Measurements from ENCODE around the gene GPR82.

The GPR82 gene

DNA sequence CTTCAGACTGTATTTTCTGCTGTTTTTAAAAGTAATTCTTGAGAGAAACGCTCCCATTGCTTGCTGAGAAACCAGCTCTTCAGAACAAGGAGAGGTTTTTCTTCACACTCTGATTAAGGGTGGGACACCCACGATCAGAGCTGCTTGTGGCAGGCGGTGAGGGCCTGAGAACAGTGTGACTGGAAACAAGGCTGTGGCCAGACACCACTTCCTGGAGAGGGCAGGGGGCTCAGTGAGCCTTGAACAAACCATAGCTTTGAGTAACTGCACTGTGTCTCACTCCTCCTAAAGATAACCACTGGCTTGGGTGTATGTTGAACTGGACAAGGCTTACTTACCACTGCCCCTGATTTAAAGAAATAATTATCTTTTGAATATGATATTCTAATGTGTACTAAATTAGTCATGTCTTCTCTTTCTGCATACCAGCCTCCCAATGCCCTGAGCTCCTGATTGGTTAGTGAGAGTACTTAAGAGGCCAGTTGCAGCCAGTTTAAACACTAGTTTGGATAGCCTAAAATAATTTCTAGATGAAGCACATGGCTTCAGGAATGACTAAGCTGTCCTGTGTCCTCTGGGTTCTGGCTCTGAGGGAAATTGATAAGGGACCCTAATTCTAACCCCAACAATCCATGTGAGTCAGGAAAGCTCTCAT, 3.7 kb upstream of the GPR82 start:
- Histone ChIP-seq H3K27ac (ENCODE audit: low read depth, low read length) (no peak overlapping the region), H3K4me3 (ENCODE audit: low read length) (no peak overlapping the region), H2BK120ac (ENCODE audit: low read depth, low read length) (no peak overlapping the region), H2BK5ac (ENCODE audit: low read length) (no peak overlapping the region), H3K23ac (ENCODE audit: low read length) (no peak overlapping the region), H3K56ac (ENCODE audit: low read length) (no peak overlapping the region), H3K4me2 (ENCODE audit: low read length) (no peak overlapping the region), H3K36me3 (ENCODE audit: control insufficient read depth, insufficient read depth, low read length) (no peaks in the 10 kb centered on the region), H2AK5ac (ENCODE audit: low read length) (no peak overlapping the region), H3K4me1 (ENCODE audit: control insufficient read depth, low read depth, low read length) (no peaks in the 10 kb centered on the region), H4K8ac (ENCODE audit: low read depth, low read length) (no peak overlapping the region), H3K4ac (ENCODE audit: low read depth, low read length) (no peak overlapping the region), H3K79me2 (ENCODE audit: control insufficient read depth, insufficient read depth, low read length) (no peaks in the 10 kb centered on the region), H3K18ac (ENCODE audit: low read length) (no peak overlapping the region), H3K79me1 (ENCODE audit: low read length) (no peaks in the 10 kb centered on the region), H2BK15ac (replicated peaks; ENCODE audit: low read depth) (no peak overlapping the region), H3K27me3 (ENCODE audit: insufficient read depth, low read length, poor library complexity) (no peaks in the 10 kb centered on the region), H4K5ac (ENCODE audit: low read length) (no peak overlapping the region), H3K9ac (ENCODE audit: low read length) (no peak overlapping the region)
- no peak for DNase-seq
- WGBS (ENCODE audit: extremely low coverage, insufficient coverage, low lambda C conversion rate), result no CpG with 5 or more reads among the region's 3 CpGs

GRCh38 chrX:41721590-41721989, 2.4 kb upstream of the GPR82 start:
- Histone ChIP-seq H3K4ac (ENCODE audit: low read depth, low read length) (no peak overlapping the region), H3K36me3 (ENCODE audit: control insufficient read depth, insufficient read depth, low read length) (no peaks in the 10 kb centered on the region), H3K27ac (ENCODE audit: low read depth, low read length) (no peak overlapping the region), H3K9ac (ENCODE audit: low read length) (no peak overlapping the region), H2BK120ac (ENCODE audit: low read depth, low read length) (no peak overlapping the region), H4K8ac (ENCODE audit: low read depth, low read length) (no peak overlapping the region), H3K56ac (ENCODE audit: low read length) (no peak overlapping the region), H2AK5ac (ENCODE audit: low read length) (no peak overlapping the region), H3K4me3 (ENCODE audit: low read length) (no peak overlapping the region), H2BK15ac (replicated peaks; ENCODE audit: low read depth) (no peak overlapping the region), H3K23ac (ENCODE audit: low read length) (no peak overlapping the region), H4K5ac (ENCODE audit: low read length) (no peak overlapping the region), H3K79me2 (ENCODE audit: control insufficient read depth, insufficient read depth, low read length) (no peaks in the 10 kb centered on the region), H3K27me3 (ENCODE audit: insufficient read depth, low read length, poor library complexity) (no peaks in the 10 kb centered on the region), H3K4me2 (ENCODE audit: low read length) (no peak overlapping the region), H3K18ac (ENCODE audit: low read length) (no peak overlapping the region), H3K79me1 (ENCODE audit: low read length) (no peaks in the 10 kb centered on the region), H2BK5ac (ENCODE audit: low read length) (no peak overlapping the region), H3K4me1 (ENCODE audit: control insufficient read depth, low read depth, low read length) (no peaks in the 10 kb centered on the region)
- DNase-seq, result no peak
- WGBS (ENCODE audit: extremely low coverage, insufficient coverage, low lambda C conversion rate), result no CpG with 5 or more reads among the region's 1 CpG

DNA sequence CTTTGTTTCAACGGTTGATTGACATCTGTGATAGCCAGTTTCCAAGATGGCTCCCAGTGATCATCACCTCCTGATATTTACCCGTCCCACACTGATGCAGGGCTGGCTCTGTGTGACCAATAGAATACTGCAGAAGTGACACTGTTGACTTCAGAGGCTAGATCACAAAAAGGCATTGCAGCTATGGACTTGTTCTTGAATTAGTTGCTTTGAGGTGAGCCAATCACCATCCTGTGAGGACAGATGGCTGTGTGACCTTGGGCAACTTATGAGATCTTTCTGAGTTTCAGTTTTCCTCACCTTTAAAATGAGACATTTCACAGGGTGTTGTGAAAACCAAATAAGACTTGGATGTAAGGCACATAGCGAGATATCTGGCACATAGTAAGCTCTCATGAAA, 1.8 kb upstream of the GPR82 start:
- no peak overlapping the region for H2BK5ac ChIP-seq (ENCODE audit: low read length)
- no peak overlapping the region for H2AK5ac ChIP-seq (ENCODE audit: low read length)
- H2BK120ac ChIP-seq (ENCODE audit: low read depth, low read length), result no peak overlapping the region
- DNase-seq, result no peak
- H3K27me3 ChIP-seq (ENCODE audit: insufficient read depth, low read length, poor library complexity), result no peaks in the 10 kb centered on the region
- H3K18ac ChIP-seq (ENCODE audit: low read length), result no peak overlapping the region
- H2BK15ac ChIP-seq (replicated peaks; ENCODE audit: low read depth), result no peak overlapping the region
- no peaks in the 10 kb centered on the region for H3K79me1 ChIP-seq (ENCODE audit: low read length)
- H3K23ac ChIP-seq (ENCODE audit: low read length), result no peak overlapping the region
- H4K5ac ChIP-seq (ENCODE audit: low read length), result no peak overlapping the region
- H3K56ac ChIP-seq (ENCODE audit: low read length), result no peak overlapping the region
- H3K4me1 ChIP-seq (ENCODE audit: control insufficient read depth, low read depth, low read length), result no peaks in the 10 kb centered on the region
- H3K36me3 ChIP-seq (ENCODE audit: control insufficient read depth, insufficient read depth, low read length), result no peaks in the 10 kb centered on the region
- no peak overlapping the region for H3K4me3 ChIP-seq (ENCODE audit: low read length)
- WGBS (ENCODE audit: extremely low coverage, insufficient coverage, low lambda C conversion rate), result no CpG with 5 or more reads among the region's 3 CpGs
- H3K79me2 ChIP-seq (ENCODE audit: control insufficient read depth, insufficient read depth, low read length), result no peaks in the 10 kb centered on the region
- H4K8ac ChIP-seq (ENCODE audit: low read depth, low read length), result no peak overlapping the region
- H3K4me2 ChIP-seq (ENCODE audit: low read length), result no peak overlapping the region
- no peak overlapping the region for H3K9ac ChIP-seq (ENCODE audit: low read length)
- no peak overlapping the region for H3K4ac ChIP-seq (ENCODE audit: low read depth, low read length)
- H3K27ac ChIP-seq (ENCODE audit: low read depth, low read length), result no peak overlapping the region

GRCh38 chrX:41722816-41723618, 964 bp upstream of the GPR82 start:
- Histone ChIP-seq H2BK120ac (ENCODE audit: low read depth, low read length) (no peak overlapping the region), H3K4me3 (ENCODE audit: low read length) (no peak overlapping the region), H3K4me1 (ENCODE audit: control insufficient read depth, low read depth, low read length) (no peaks in the 10 kb centered on the region), H3K4me2 (ENCODE audit: low read length) (no peak overlapping the region), H4K5ac (ENCODE audit: low read length) (no peak overlapping the region), H3K9ac (ENCODE audit: low read length) (no peak overlapping the region), H2AK5ac (ENCODE audit: low read length) (no peak overlapping the region), H4K8ac (ENCODE audit: low read depth, low read length) (no peak overlapping the region), H3K23ac (ENCODE audit: low read length) (no peak overlapping the region), H2BK15ac (replicated peaks; ENCODE audit: low read depth) (no peak overlapping the region), H3K36me3 (ENCODE audit: control insufficient read depth, insufficient read depth, low read length) (no peaks in the 10 kb centered on the region), H3K79me1 (ENCODE audit: low read length) (no peaks in the 10 kb centered on the region), H3K79me2 (ENCODE audit: control insufficient read depth, insufficient read depth, low read length) (no peaks in the 10 kb centered on the region), H3K27ac (ENCODE audit: low read depth, low read length) (no peak overlapping the region), H2BK5ac (ENCODE audit: low read length) (no peak overlapping the region), H3K56ac (ENCODE audit: low read length) (no peak overlapping the region), H3K27me3 (ENCODE audit: insufficient read depth, low read length, poor library complexity) (no peaks in the 10 kb centered on the region), H3K4ac (ENCODE audit: low read depth, low read length) (no peak overlapping the region), H3K18ac (ENCODE audit: low read length) (no peak overlapping the region)
- WGBS (ENCODE audit: extremely low coverage, insufficient coverage, low lambda C conversion rate), result no CpG with 5 or more reads among the region's 3 CpGs
- no peak for DNase-seq

- Histone ChIP-seq H3K23ac (ENCODE audit: low read length) (no peak overlapping the region), H3K79me2 (ENCODE audit: control insufficient read depth, insufficient read depth, low read length) (no peaks in the 10 kb centered on the region), H3K4me3 (ENCODE audit: low read length) (no peak overlapping the region), H2BK15ac (replicated peaks; ENCODE audit: low read depth) (no peak overlapping the region), H3K9ac (ENCODE audit: low read length) (no peak overlapping the region), H3K79me1 (ENCODE audit: low read length) (no peaks in the 10 kb centered on the region), H3K27ac (ENCODE audit: low read depth, low read length) (no peak overlapping the region), H3K4ac (ENCODE audit: low read depth, low read length) (no peak overlapping the region), H3K36me3 (ENCODE audit: control insufficient read depth, insufficient read depth, low read length) (no peaks in the 10 kb centered on the region), H2AK5ac (ENCODE audit: low read length) (no peak overlapping the region), H4K8ac (ENCODE audit: low read depth, low read length) (no peak overlapping the region), H3K27me3 (ENCODE audit: insufficient read depth, low read length, poor library complexity) (no peaks in the 10 kb centered on the region), H3K4me2 (ENCODE audit: low read length) (no peak overlapping the region), H3K56ac (ENCODE audit: low read length) (no peak overlapping the region), H3K4me1 (ENCODE audit: control insufficient read depth, low read depth, low read length) (no peaks in the 10 kb centered on the region), H2BK5ac (ENCODE audit: low read length) (no peak overlapping the region), H4K5ac (ENCODE audit: low read length) (no peak overlapping the region), H2BK120ac (ENCODE audit: low read depth, low read length) (no peak overlapping the region), H3K18ac (ENCODE audit: low read length) (no peak overlapping the region)
- no peak for DNase-seq
- WGBS (ENCODE audit: extremely low coverage, insufficient coverage, low lambda C conversion rate), result no CpG with 5 or more reads among the region's 3 CpGs
Observed at GRCh38 chrX:41728125-41728524, 4.1 kb downstream of the GPR82 start.

Measured in mesendoderm (in vitro differentiated cells).